Measurements from ENCODE around the gene CT45A2.
"Not testable (repeated sequence)": the region's sequence is repeated elsewhere in the genome, so short reads cannot be mapped to it uniquely, and the experiment has no call there.

CT45A2 gene

DNA sequence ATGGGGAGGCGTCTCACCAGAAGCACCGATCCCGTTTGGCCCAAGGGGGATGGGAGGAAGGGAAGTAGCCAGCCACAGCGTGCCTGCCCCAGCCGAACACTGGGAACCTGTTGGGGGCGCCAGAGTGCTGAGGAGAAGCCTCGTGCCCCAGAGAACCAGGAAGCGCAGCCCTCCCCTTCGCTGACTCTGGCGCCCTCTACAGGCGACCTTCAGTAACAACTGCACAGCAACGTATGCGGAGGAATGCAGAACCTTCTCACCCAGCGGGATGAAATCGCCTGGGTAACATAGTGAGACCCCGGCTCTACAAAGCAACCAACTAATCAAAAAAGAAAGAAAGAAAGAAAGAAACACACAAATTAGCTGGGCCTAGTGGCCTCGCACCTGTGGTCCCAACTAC lies at the start of gene CT45A2:
Gene CT45A2, minus strand, starts transcription at position 101 of the 400 bp plus-strand sequence. CDS start 3,747 bp downstream, outside the sequence.
- H3K27ac ChIP-seq; H3K4me3 ChIP-seq; intact Hi-C loops (cut with DNase I; ENCODE audit: low total_unique reads); DNase-seq; H3K36me3 ChIP-seq; H3K4me1 ChIP-seq; H3K27me3 ChIP-seq; H3K9me3 ChIP-seq: not testable (repeated sequence)

GRCh38 chrX:135854438-135854837 lies 34.6 kb upstream of the CT45A2 start, which contains the start of gene CT45A8:
TSS of gene CT45A8 (minus strand) at chrX:135854538. CDS start at chrX:135850783, 3,755 bp downstream.
- H3K4me3 ChIP-seq; H3K36me3 ChIP-seq; H3K9me3 ChIP-seq; intact Hi-C loops (cut with DNase I; ENCODE audit: low total_unique reads); H3K27ac ChIP-seq; DNase-seq; H3K27me3 ChIP-seq; H3K4me1 ChIP-seq: not testable (repeated sequence)

DNA sequence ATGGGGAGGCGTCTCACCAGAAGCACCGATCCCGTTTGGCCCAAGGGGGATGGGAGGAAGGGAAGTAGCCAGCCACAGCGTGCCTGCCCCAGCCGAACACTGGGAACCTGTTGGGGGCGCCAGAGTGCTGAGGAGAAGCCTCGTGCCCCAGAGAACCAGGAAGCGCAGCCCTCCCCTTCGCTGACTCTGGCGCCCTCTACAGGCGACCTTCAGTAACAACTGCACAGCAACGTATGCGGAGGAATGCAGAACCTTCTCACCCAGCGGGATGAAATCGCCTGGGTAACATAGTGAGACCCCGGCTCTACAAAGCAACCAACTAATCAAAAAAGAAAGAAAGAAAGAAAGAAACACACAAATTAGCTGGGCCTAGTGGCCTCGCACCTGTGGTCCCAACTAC lies 17.4 kb upstream of the CT45A2 start, which contains the start of gene CT45A7:
Gene CT45A7, minus strand, starts transcription at position 101 of the 400 bp plus-strand sequence. CDS start 3,747 bp downstream, outside the sequence.
- DNase-seq; intact Hi-C loops (cut with DNase I; ENCODE audit: low total_unique reads); H3K9me3 ChIP-seq; H3K27ac ChIP-seq; H3K36me3 ChIP-seq; H3K27me3 ChIP-seq; H3K4me1 ChIP-seq; H3K4me3 ChIP-seq: not testable (repeated sequence)

GRCh38 chrX:135802687-135803086 lies 17.1 kb downstream of the CT45A2 start, which contains the start of gene CT45A6:
TSS of gene CT45A6 (minus strand) at chrX:135802787. CDS start at chrX:135798993, 3,794 bp downstream.
- H3K36me3 ChIP-seq = not testable (repeated sequence)

GRCh38 chrX:135785403-135785802 lies 34.4 kb downstream of the CT45A2 start, which contains the start of gene CT45A5:
TSS of gene CT45A5 (minus strand) at chrX:135785503. CDS start at chrX:135781729, 3,774 bp downstream.
- intact Hi-C loops (cut with DNase I; ENCODE audit: low total_unique reads); H3K27me3 ChIP-seq; H3K4me3 ChIP-seq; H3K9me3 ChIP-seq; DNase-seq; H3K36me3 ChIP-seq; H3K4me1 ChIP-seq; H3K27ac ChIP-seq: not testable (repeated sequence)

More at GRCh38 chrX:135802687-135803086, 17.1 kb downstream of the CT45A2 start, which contains the start of gene CT45A6:
- H3K9me3 ChIP-seq; DNase-seq; H3K27me3 ChIP-seq; H3K4me1 ChIP-seq; H3K27ac ChIP-seq; intact Hi-C loops (cut with DNase I; ENCODE audit: low total_unique reads); H3K4me3 ChIP-seq: not testable (repeated sequence)

DNA sequence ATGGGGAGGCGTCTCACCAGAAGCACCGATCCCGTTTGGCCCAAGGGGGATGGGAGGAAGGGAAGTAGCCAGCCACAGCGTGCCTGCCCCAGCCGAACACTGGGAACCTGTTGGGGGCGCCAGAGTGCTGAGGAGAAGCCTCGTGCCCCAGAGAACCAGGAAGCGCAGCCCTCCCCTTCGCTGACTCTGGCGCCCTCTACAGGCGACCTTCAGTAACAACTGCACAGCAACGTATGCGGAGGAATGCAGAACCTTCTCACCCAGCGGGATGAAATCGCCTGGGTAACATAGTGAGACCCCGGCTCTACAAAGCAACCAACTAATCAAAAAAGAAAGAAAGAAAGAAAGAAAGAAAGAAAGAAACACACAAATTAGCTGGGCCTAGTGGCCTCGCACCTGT lies 51.7 kb downstream of the CT45A2 start, which contains the start of gene CT45A3:
Gene CT45A3, minus strand, starts transcription at position 101 of the 400 bp plus-strand sequence. CDS start 3,747 bp downstream, outside the sequence.
- intact Hi-C loops (cut with DNase I; ENCODE audit: low total_unique reads); H3K36me3 ChIP-seq; H3K4me3 ChIP-seq; H3K4me1 ChIP-seq; H3K27me3 ChIP-seq; DNase-seq; H3K27ac ChIP-seq; H3K9me3 ChIP-seq: not testable (repeated sequence)
